DOHH2 (cell line): ENCODE measurements around the gene AUTS2.

Source experiments
- H3F3A ChIP-seq: fragments of 200-600 bp; sonication (generic), shearing (Covaris generic); 2 replicates; pipeline ENCODE4 v1.6.0; 2016; ENCODE audit warnings: antibody characterized with exemption, mild to moderate bottlenecking; ENCODE audit not compliant: control insufficient read depth, insufficient read depth
- H3K27ac ChIP-seq: fragments of 200-600 bp; sonication (generic); 2 replicates; pipeline ENCODE4 v1.5.1; 2014; ENCODE audit warnings: low read depth, mild to moderate bottlenecking, low read length, moderate library complexity
- H3K27me3 ChIP-seq: fragments of 200-600 bp; sonication (generic); 2 replicates; pipeline ENCODE4 v1.6.1; 2014; ENCODE audit warnings: mild to moderate bottlenecking, low read length, mixed read lengths; ENCODE audit not compliant: control insufficient read depth
- H3K36me3 ChIP-seq: fragments of 200-600 bp; sonication (generic); 2 replicates; pipeline ENCODE4 v1.6.1; 2014; ENCODE audit warnings: mild to moderate bottlenecking, low read length, moderate library complexity, mixed read lengths; ENCODE audit not compliant: control insufficient read depth
- H3K4me1 ChIP-seq: fragments of 200-600 bp; sonication (generic); 2 replicates; pipeline ENCODE4 v1.6.1; 2014; ENCODE audit warnings: mild to moderate bottlenecking, low read length, mixed read lengths; ENCODE audit not compliant: control insufficient read depth
- H3K4me2 ChIP-seq: fragments of 200-600 bp; sonication (generic); 2 replicates; pipeline ENCODE4 v1.6.0; 2014; ENCODE audit warnings: mild to moderate bottlenecking, low read length, moderate library complexity
- H3K4me3 ChIP-seq: fragments of 200-600 bp; sonication (generic); 2 replicates; pipeline ENCODE4 v1.5.1; 2014; ENCODE audit warnings: mild to moderate bottlenecking, low read length, mixed read lengths
- H3K79me2 ChIP-seq: fragments of 200-600 bp; sonication (generic); 2 replicates; pipeline ENCODE4 v1.6.1; 2014; ENCODE audit warnings: mild to moderate bottlenecking, low read length, mixed read lengths; ENCODE audit not compliant: control insufficient read depth
- H3K9me2 ChIP-seq: fragments of 200-600 bp; sonication (generic); replicated peaks from 2 replicates; pipeline ENCODE4 v1.6.1; 2014; ENCODE audit warnings: mild to moderate bottlenecking, low read length, mixed read lengths; ENCODE audit not compliant: control insufficient read depth
- H3K9me3 ChIP-seq: fragments of 200-600 bp; sonication (generic); 2 replicates; pipeline ENCODE4 v1.6.1; 2014; ENCODE audit warnings: antibody characterized with exemption, low read length, mixed read lengths; ENCODE audit not compliant: control insufficient read depth, insufficient read depth
- H4K20me1 ChIP-seq: fragments of 200-600 bp; sonication (generic); 2 replicates; pipeline ENCODE4 v1.6.0; 2014; ENCODE audit warnings: low read depth, mild to moderate bottlenecking, antibody characterized with exemption, low read length, moderate library complexity; ENCODE audit not compliant: control insufficient read depth, insufficient read depth
- EZH2phosphoT487 ChIP-seq: fragments of 200-600 bp; sonication (generic); IDR thresholded peaks from 2 replicates; pipeline ENCODE4 v1.6.1; 2017; ENCODE audit warnings: borderline replicate concordance, mild to moderate bottlenecking, antibody characterized with exemption, low read length, moderate library complexity, mixed read lengths
- TF ChIP-seq, protein P1 (sequence below): fragments of 200-600 bp; sonication (generic); IDR thresholded peaks from one replicate; pipeline ENCODE4 v1.5.1; 2014; ENCODE audit warnings: antibody characterized with exemption, mild to moderate bottlenecking, low read depth, low read length; ENCODE audit not compliant: poor library complexity, severe bottlenecking

Gene AUTS2

DNA sequence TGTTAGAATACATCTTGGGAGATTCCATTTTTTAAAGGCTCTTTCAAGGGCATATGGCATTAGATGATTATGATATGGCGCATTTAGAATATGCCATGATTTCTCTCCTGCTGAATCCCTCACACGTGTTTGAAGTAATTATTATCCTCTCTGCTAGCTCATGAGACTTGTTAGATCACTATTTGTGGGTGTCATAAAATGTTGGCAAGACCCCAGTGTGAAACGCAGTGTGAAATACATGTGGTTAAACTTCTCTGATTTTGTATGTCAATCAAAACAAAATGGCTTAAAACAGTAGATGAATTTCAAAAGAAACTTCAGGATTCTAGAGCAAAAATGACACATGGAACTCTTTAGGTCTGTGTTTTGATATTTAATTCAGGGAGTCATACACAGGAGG lies 560.8 kb downstream of the AUTS2 start:
- no peaks in the 10 kb centered on the region for H3K79me2 ChIP-seq
- H3K9me3 ChIP-seq: no peaks in the 10 kb centered on the region
- no peak for TF ChIP-seq EZH2phosphoT487
- TF ChIP-seq, protein P1, sequence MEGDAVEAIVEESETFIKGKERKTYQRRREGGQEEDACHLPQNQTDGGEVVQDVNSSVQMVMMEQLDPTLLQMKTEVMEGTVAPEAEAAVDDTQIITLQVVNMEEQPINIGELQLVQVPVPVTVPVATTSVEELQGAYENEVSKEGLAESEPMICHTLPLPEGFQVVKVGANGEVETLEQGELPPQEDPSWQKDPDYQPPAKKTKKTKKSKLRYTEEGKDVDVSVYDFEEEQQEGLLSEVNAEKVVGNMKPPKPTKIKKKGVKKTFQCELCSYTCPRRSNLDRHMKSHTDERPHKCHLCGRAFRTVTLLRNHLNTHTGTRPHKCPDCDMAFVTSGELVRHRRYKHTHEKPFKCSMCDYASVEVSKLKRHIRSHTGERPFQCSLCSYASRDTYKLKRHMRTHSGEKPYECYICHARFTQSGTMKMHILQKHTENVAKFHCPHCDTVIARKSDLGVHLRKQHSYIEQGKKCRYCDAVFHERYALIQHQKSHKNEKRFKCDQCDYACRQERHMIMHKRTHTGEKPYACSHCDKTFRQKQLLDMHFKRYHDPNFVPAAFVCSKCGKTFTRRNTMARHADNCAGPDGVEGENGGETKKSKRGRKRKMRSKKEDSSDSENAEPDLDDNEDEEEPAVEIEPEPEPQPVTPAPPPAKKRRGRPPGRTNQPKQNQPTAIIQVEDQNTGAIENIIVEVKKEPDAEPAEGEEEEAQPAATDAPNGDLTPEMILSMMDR: no peak
- peaks cover 7% of the 10 kb centered on the region for H3K4me1 ChIP-seq
- H3K4me3 ChIP-seq: no peak overlapping the region
- H3F3A ChIP-seq: no peaks in the 10 kb centered on the region
- H3K36me3 ChIP-seq: no peaks in the 10 kb centered on the region
- H4K20me1 ChIP-seq: no peaks in the 10 kb centered on the region
- H3K9me2 ChIP-seq: no peaks in the 10 kb centered on the region
- H3K4me2 ChIP-seq: no peak overlapping the region
- no peak overlapping the region for H3K27ac ChIP-seq
- no peaks in the 10 kb centered on the region for H3K27me3 ChIP-seq

DNA sequence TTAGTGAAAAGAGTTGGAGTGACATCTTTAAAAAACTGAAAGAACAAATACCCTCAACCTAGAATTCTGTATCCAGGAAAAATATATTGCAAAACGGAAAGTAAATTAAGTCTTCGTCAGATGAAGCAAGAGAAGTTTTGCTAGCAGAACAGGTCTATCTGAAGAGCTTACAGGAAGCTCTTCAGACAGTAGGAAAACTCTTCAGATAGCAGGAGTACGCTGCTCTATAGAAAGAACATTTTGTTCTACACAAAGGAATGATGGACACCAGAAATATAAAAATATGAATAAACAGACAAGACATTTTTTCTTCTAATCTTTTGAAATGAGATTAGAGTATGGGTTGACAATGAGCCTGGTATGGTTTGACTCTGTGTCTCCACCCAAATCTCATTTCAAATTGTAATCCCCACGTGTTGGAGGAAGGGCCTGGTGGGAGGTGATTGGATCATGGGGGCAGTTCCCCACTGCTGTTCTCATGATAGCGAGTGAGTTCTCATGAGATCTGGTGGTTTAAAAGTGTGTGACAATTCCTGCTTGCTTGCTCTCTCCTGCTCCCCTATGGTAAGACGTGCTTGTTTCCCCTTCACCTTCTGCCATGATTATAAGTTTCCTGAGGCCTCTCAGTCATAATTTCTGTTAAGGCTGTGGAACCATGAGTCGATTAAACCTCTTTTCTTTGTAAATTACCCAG lies 567.3 kb downstream of the AUTS2 start:
- Histone ChIP-seq H3K27ac (no peak overlapping the region), H3K4me1 (peaks cover 7% of the 10 kb centered on the region), H3K4me2 (no peak overlapping the region), H4K20me1 (no peaks in the 10 kb centered on the region), H3K4me3 (no peak overlapping the region), H3K9me3 (peaks cover 8% of the 10 kb centered on the region; the same call in 1 of the 2 replicates), H3K27me3 (no peaks in the 10 kb centered on the region), H3F3A (no peaks in the 10 kb centered on the region), H3K36me3 (no peaks in the 10 kb centered on the region), H3K9me2 (no peaks in the 10 kb centered on the region), H3K79me2 (no peaks in the 10 kb centered on the region)
- TF ChIP-seq EZH2phosphoT487: no peak
- TF ChIP-seq, protein P1: no peak

DNA sequence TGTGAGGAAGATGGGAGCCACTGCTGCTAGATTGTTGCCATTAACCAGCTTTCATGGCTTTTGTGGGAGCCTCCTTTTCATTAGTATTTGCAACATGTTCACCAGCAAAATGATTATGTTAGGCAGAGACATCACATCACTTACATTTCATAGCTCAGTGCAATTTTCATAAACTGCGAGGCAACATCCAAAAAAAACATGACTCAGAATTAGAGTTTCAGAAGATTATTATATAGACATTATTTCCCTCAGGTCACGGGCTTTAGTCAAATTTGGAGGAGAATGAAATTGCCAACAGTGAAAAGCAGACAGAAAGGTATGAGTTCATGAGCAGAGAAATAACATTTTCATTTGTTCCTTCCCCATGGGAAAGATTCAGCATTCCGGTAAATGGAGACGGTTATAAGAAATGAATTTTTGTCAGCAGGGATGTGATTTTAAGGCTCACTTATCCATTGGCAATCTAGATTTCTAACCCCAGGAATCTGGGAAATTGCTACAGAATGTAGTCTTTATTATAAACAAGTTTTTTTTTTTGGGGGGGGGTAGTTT lies 573.2 kb downstream of the AUTS2 start:
- no peak overlapping the region for H3K4me3 ChIP-seq
- H3K27me3 ChIP-seq: no peaks in the 10 kb centered on the region
- H3K79me2 ChIP-seq: no peaks in the 10 kb centered on the region
- H3K4me1 ChIP-seq: no peaks in the 10 kb centered on the region
- H3K4me2 ChIP-seq: no peak overlapping the region
- H3K9me3 ChIP-seq: peaks cover 5% of the 10 kb centered on the region; the same call in 1 of the 2 replicates
- H4K20me1 ChIP-seq: no peaks in the 10 kb centered on the region
- no peak overlapping the region for H3K27ac ChIP-seq
- TF ChIP-seq, protein P1: no peak
- TF ChIP-seq EZH2phosphoT487: no peak
- no peaks in the 10 kb centered on the region for H3F3A ChIP-seq
- no peaks in the 10 kb centered on the region for H3K36me3 ChIP-seq
- no peaks in the 10 kb centered on the region for H3K9me2 ChIP-seq
